Measurements from ENCODE around the gene RNF103. TPM values are rescaled to one million over a fixed set of nuclear protein-coding genes. Genes with fewer than 3 reads are reported as not detected.

RNF103 gene
- total and polyA plus RNA-seq, 2 of the 13 experiments (the other 11 are each of a cell fraction or from before 2014, with no cell fraction given) = 19.8 to 21.1 TPM

DNA sequence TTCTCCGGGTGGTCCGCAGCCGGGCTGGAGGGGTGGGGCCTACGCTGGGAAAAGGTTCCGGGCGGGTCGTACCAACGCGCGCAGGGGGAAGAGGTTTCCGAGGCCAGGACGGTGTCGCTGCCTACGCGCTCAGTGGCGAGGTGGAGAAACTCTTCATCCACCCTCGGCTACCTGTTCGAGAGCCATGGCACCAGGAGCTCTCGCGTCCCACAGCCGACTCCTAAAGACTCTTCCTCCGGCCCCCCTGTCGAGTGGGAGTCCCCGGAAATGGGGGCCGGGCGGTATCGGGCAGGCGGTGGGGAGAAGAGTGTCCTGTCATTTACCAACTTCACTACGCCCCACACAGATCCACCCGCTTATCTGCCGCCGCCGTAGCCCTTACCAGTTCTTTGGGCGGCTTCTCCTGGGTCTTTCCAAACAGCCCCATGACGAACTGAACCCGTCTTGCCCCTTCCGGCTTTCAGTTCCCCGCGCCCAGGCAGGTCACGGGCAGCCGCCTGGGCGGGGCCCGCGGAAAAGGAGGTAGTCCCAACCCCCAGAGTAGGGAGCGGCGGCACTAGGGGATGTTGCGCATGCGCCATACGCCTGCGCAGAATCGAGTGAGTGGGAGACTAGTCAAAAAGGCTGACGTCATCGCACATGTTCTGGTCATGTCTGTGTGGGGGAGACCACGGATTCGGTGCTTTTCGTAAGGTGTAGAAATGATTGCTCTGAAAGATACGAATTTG is 60.6 kb downstream of the RNF103 start, which contains the start of gene CHMP3 (continued):
- TF ChIP-seq, protein P1, sequence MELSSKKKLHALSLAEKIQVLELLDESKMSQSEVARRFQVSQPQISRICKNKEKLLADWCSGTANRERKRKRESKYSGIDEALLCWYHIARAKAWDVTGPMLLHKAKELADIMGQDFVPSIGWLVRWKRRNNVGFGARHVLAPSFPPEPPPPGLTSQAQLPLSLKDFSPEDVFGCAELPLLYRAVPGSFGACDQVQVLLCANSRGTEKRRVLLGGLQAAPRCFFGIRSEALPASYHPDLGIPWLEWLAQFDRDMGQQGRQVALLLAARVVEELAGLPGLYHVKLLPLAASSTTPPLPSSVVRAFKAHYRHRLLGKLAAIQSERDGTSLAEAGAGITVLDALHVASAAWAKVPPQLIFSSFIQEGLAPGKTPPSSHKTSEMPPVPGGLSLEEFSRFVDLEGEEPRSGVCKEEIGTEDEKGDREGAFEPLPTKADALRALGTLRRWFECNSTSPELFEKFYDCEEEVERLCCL (CRISPR knock-in tag; IDR thresholded peaks at IDR 0.05; ENCODE audit: borderline replicate concordance) = no peak; the same call in 1 of the 2 replicates
- no peak; the same call in 1 of the 2 replicates for TF ChIP-seq ZNF782 (CRISPR knock-in tag; IDR thresholded peaks at IDR 0.05; ENCODE audit: borderline replicate concordance)
- peak; percentile 63 for TF ChIP-seq ZFP1 (CRISPR knock-in tag; IDR thresholded peaks at IDR 0.05)
- TF ChIP-seq, protein P2, sequence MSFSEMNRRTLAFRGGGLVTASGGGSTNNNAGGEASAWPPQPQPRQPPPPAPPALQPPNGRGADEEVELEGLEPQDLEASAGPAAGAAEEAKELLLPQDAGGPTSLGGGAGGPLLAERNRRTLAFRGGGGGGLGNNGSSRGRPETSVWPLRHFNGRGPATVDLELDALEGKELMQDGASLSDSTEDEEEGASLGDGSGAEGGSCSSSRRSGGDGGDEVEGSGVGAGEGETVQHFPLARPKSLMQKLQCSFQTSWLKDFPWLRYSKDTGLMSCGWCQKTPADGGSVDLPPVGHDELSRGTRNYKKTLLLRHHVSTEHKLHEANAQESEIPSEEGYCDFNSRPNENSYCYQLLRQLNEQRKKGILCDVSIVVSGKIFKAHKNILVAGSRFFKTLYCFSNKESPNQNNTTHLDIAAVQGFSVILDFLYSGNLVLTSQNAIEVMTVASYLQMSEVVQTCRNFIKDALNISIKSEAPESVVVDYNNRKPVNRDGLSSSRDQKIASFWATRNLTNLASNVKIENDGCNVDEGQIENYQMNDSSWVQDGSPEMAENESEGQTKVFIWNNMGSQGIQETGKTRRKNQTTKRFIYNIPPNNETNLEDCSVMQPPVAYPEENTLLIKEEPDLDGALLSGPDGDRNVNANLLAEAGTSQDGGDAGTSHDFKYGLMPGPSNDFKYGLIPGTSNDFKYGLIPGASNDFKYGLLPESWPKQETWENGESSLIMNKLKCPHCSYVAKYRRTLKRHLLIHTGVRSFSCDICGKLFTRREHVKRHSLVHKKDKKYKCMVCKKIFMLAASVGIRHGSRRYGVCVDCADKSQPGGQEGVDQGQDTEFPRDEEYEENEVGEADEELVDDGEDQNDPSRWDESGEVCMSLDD (CRISPR knock-in tag; IDR thresholded peaks at IDR 0.05; ENCODE audit: borderline replicate concordance) = no peak
- TF ChIP-seq, protein P3, sequence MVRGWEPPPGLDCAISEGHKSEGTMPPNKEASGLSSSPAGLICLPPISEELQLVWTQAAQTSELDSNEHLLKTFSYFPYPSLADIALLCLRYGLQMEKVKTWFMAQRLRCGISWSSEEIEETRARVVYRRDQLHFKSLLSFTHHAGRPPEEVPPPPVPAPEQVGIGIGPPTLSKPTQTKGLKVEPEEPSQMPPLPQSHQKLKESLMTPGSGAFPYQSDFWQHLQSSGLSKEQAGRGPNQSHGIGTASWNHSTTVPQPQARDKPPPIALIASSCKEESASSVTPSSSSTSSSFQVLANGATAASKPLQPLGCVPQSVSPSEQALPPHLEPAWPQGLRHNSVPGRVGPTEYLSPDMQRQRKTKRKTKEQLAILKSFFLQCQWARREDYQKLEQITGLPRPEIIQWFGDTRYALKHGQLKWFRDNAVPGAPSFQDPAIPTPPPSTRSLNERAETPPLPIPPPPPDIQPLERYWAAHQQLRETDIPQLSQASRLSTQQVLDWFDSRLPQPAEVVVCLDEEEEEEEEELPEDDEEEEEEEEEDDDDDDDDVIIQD (CRISPR knock-in tag; IDR thresholded peaks at IDR 0.05; ENCODE audit: low read depth) = peak; percentile 37
- TF ChIP-seq, protein P4, sequence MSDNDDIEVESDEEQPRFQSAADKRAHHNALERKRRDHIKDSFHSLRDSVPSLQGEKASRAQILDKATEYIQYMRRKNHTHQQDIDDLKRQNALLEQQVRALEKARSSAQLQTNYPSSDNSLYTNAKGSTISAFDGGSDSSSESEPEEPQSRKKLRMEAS (IDR thresholded peaks at IDR 0.05) = peak; percentile 98
- TF ChIP-seq RBM22 (optimal IDR thresholded peaks at IDR 0.05; ENCODE audit: low read length) = no peak
- TF ChIP-seq HNRNPL (IDR thresholded peaks at IDR 0.05; ENCODE audit: low read depth, low read length) = peak; percentile 69; the same call in 1 of the 2 replicates
- no peak for TF ChIP-seq ZNF180 (CRISPR knock-in tag; IDR thresholded peaks at IDR 0.05; ENCODE audit: borderline replicate concordance, low read depth)
- TF ChIP-seq SAP130 (CRISPR knock-in tag; IDR thresholded peaks at IDR 0.05; ENCODE audit: low read depth) = peak; percentile 89
- TF ChIP-seq ZNF891 (CRISPR knock-in tag; IDR thresholded peaks at IDR 0.05) = no peak; the same call in 1 of the 2 replicates
- TF ChIP-seq MED1 (CRISPR knock-in tag; IDR thresholded peaks at IDR 0.05) = peak; percentile 45
- TF ChIP-seq, protein P5, sequence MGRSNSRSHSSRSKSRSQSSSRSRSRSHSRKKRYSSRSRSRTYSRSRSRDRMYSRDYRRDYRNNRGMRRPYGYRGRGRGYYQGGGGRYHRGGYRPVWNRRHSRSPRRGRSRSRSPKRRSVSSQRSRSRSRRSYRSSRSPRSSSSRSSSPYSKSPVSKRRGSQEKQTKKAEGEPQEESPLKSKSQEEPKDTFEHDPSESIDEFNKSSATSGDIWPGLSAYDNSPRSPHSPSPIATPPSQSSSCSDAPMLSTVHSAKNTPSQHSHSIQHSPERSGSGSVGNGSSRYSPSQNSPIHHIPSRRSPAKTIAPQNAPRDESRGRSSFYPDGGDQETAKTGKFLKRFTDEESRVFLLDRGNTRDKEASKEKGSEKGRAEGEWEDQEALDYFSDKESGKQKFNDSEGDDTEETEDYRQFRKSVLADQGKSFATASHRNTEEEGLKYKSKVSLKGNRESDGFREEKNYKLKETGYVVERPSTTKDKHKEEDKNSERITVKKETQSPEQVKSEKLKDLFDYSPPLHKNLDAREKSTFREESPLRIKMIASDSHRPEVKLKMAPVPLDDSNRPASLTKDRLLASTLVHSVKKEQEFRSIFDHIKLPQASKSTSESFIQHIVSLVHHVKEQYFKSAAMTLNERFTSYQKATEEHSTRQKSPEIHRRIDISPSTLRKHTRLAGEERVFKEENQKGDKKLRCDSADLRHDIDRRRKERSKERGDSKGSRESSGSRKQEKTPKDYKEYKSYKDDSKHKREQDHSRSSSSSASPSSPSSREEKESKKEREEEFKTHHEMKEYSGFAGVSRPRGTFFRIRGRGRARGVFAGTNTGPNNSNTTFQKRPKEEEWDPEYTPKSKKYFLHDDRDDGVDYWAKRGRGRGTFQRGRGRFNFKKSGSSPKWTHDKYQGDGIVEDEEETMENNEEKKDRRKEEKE (IDR thresholded peaks at IDR 0.05) = no peak
- TF ChIP-seq, protein P6, sequence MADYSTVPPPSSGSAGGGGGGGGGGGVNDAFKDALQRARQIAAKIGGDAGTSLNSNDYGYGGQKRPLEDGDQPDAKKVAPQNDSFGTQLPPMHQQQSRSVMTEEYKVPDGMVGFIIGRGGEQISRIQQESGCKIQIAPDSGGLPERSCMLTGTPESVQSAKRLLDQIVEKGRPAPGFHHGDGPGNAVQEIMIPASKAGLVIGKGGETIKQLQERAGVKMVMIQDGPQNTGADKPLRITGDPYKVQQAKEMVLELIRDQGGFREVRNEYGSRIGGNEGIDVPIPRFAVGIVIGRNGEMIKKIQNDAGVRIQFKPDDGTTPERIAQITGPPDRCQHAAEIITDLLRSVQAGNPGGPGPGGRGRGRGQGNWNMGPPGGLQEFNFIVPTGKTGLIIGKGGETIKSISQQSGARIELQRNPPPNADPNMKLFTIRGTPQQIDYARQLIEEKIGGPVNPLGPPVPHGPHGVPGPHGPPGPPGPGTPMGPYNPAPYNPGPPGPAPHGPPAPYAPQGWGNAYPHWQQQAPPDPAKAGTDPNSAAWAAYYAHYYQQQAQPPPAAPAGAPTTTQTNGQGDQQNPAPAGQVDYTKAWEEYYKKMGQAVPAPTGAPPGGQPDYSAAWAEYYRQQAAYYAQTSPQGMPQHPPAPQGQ (CRISPR knock-in tag; IDR thresholded peaks at IDR 0.05; ENCODE audit: borderline replicate concordance) = no peak
- TF ChIP-seq KLF9 (CRISPR knock-in tag; IDR thresholded peaks at IDR 0.05; ENCODE audit: low read depth) = 0 out of 2 replicates have a peak, but pooled peaks have one; percentile 48

Data from HepG2 (cell line).